HG03135 (cell line): Measurements from ENCODE around the gene UTS2R.
"Not testable (repeated sequence)": the region's sequence is repeated elsewhere in the genome, so short reads cannot be mapped to it uniquely, and the experiment has no call there.

Source experiments
- ATAC-seq: cut with Tn5 transposase; IDR thresholded peaks from one replicate; pipeline ENCODE4 v1.9.1; 2021; ENCODE audit warnings: mild to moderate bottlenecking, moderate library complexity; ENCODE audit not compliant: unreplicated experiment

Gene UTS2R

GRCh38 chr17:82334204-82334621 is 37.4 kb upstream of the UTS2R start:
- ATAC-seq, result no peak

GRCh38 chr17:82334622-82335394 is 36.8 kb upstream of the UTS2R start:
- ATAC-seq, result no peak

GRCh38 chr17:82338858-82339633 is 32.5 kb upstream of the UTS2R start:
- ATAC-seq, result no peak

- no peak for ATAC-seq
Observed at GRCh38 chr17:82339634-82340580, 31.7 kb upstream of the UTS2R start.

GRCh38 chr17:82342361-82343079 is 29.0 kb upstream of the UTS2R start:
- ATAC-seq, result no peak

- ATAC-seq, result no peak
Observed at GRCh38 chr17:82343560-82343959, 28.0 kb upstream of the UTS2R start.

GRCh38 chr17:82344175-82344907 is 27.2 kb upstream of the UTS2R start:
- no peak for ATAC-seq

- ATAC-seq, result no peak
Observed at GRCh38 chr17:82345151-82345976, 26.2 kb upstream of the UTS2R start.

GRCh38 chr17:82346342-82347300 is 24.9 kb upstream of the UTS2R start:
- no peak for ATAC-seq

- ATAC-seq, result not testable (repeated sequence)
Observed at GRCh38 chr17:82347994-82348393, 23.6 kb upstream of the UTS2R start.

- no peak for ATAC-seq
Observed at GRCh38 chr17:82348434-82348833, 23.1 kb upstream of the UTS2R start.

- ATAC-seq, result no peak
Observed at GRCh38 chr17:82348866-82349265, 22.7 kb upstream of the UTS2R start.

- no peak for ATAC-seq
Observed at GRCh38 chr17:82349287-82349701, 22.3 kb upstream of the UTS2R start.

GRCh38 chr17:82350182-82351030 is 21.2 kb upstream of the UTS2R start:
- ATAC-seq, result no peak

- peak; percentile 61 for ATAC-seq
Observed at GRCh38 chr17:82351254-82351712, 20.3 kb upstream of the UTS2R start.

- peak; percentile 59 for ATAC-seq
Observed at GRCh38 chr17:82351713-82352488, 19.7 kb upstream of the UTS2R start.
